GM18511 (cell line): ENCODE measurements around the gene SMTN.
"Not testable (repeated sequence)": the region's sequence is repeated elsewhere in the genome, so short reads cannot be mapped to it uniquely, and the experiment has no call there.

Experiments used
- ATAC-seq: cut with Tn5 transposase; IDR thresholded peaks from one replicate; pipeline ENCODE4 v1.9.1; 2021; ENCODE audit warnings: mild to moderate bottlenecking, moderate library complexity; ENCODE audit not compliant: unreplicated experiment

Gene SMTN

GRCh38 chr22:31103111-31103510 is 22.0 kb downstream of the SMTN start:
- no peak for ATAC-seq

DNA sequence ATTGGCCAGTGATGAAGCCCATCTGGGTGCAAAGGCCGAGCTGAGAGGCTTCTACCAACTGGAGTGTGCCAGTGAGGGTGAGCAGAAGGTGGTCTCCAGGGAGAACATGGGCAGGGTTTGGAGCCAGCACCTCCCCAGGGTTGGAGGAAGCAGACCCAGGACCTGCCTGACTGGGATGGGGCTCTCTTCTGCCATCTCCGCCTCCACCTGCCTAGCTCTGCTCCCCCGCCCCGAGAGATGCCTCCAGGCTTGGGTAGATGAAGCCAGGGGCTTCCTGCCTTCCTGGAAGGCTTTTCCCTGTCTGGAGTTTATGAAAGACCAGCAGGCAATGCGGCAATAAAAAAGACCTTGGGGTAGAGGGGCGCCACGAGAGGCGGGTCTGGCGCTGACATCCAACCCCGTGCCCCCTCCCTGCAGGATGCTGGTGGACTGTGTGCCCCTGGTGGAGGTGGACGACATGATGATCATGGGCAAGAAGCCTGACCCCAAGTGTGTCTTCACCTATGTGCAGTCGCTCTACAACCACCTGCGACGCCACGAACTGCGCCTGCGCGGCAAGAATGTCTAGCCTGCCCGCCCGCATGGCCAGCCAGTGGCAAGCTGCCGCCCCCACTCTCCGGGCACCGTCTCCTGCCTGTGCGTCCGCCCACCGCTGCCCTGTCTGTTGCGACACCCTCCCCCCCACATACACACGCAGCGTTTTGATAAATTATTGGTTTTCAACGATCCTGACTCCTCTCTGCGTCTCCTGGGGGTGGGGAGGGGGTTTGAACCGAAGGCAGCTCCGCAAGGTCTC is 23.0 kb downstream of the SMTN start:
- ATAC-seq: no peak

GRCh38 chr22:31104869-31105268 is 23.8 kb downstream of the SMTN start:
- no peak for ATAC-seq

- ATAC-seq: no peak
Observed at GRCh38 chr22:31105282-31105929, 24.3 kb downstream of the SMTN start.

GRCh38 chr22:31106001-31106571 is 25.0 kb downstream of the SMTN start:
- no peak for ATAC-seq

- no peak for ATAC-seq
Observed at GRCh38 chr22:31106731-31107177, 25.6 kb downstream of the SMTN start.

- peak; percentile 87 for ATAC-seq
Observed at GRCh38 chr22:31107178-31107893, 26.2 kb downstream of the SMTN start, which contains the start of gene SELENOM. Gene SELENOM (minus strand): TSS chr22:31107568. CDS start chr22:31107505, 63 bp downstream.

GRCh38 chr22:31107894-31108218 is 26.7 kb downstream of the SMTN start:
- ATAC-seq: peak; percentile 41

DNA sequence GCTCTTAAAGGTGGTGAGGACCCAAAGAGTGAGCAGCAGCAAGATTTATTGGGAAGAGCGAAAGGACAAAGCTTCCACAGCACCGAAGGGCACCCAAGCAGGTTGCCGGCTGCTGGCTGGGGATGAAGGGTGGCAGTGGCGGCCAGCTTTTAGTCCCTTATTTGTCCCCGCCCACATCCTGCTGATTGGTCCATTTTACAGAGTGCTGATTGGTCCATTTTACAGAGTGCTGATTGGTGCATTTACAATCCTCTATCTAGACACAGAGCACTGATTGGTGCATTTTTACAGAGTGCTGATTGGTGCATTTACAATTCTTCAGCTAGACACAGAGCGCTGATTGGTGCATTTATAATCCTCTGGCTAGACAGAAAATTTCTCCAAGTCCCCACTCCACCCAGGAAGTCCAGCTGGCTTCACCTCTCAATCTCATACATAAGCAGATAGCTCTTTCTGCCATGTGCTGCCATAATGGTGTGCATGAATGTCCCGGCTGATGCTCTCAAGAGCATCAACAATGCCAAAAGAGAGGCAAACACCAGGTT is 31.5 kb downstream of the SMTN start:
- not testable (repeated sequence) for ATAC-seq

GRCh38 chr22:31118046-31118820 is 37.1 kb downstream of the SMTN start:
- no peak for ATAC-seq

DNA sequence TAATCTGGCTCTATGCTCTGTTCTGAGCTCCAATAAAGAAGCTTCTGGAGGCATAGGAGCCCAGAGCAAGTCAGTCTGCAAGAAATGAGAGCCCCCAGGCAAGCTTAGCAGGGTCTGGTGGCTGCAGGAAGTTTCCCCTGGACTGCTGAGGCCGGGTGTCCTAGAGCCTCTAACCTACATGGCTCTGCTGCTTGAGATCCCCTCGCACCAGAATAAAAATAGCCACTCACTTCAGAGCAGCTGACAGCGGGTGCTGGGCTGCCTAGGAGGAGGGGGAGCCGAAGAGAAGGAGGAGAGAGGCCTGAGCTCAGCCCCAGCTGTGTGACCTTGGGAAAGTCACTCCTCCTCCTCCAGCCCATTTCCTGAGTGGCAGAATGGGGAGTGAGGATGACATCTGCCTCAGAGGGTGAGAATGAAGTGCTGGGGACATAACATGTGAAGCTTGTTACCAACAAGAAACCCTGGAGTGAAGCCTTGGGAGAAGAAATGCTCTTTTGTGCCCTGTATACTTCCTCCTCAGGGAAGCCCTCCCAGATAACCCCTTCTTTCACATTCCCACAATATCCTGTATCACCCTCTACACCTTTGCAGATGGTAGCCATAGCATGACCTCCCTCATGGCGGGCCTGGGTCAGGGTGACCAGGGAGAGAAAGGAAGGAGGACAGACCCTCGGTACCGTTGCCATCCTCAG is 38.1 kb downstream of the SMTN start:
- ATAC-seq: no peak

DNA sequence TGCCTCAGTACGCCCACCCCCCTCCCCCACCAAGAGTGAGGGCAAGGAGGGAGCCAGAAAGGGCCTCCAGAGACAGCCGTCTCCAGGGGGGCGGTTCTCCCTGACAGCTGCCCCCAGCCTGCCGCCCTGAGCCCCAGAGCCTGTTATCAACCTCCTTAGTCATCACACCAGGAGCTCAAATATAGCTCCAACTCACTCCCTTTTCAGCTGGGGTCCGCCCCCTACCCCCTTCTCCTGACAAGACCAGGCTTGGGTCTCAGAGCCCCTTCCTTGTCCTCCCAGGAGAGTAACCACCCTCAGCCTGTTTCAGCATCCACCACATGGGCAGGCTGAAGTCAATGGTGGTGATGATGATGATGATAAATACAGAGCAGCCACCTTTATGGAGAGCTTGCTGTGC is 39.1 kb downstream of the SMTN start:
- ATAC-seq: no peak

DNA sequence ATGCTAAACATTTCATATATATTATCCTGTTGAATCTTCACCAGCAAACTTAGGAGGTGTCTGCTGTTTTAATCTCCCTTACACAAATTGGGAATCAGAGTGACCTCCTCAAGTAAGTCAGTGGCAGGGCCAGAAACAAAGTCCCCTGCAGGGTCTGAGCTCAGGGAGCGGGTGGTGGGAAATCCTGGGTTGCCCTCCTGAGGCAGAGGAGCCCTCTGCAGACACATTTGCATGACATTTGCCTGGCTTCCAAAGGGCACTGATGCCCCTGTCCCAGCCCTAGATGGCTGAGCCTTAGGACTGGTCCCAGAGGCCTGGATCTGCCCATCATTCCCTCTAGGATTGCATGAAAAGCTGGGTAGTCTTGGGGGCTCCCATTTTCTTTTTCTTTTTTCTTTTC is 39.5 kb downstream of the SMTN start:
- no peak for ATAC-seq

- ATAC-seq: no peak
Observed at GRCh38 chr22:31121403-31121802, 40.3 kb downstream of the SMTN start.

DNA sequence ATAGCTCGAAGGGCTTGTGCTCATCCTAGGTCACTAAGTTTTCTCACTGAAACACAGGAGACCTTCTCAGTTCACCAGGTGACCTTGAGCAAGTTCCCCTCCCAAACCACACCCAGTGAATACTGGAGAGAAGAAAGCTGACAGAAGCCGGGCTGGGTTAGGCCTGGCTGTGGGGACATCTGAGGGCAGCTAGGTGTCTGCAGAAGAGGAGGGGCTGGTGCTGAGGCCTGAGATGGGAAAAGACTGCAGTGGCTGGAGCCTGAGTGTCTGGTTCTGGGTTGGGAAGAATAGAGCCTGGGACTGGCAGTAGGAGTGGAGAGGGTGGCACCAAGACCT is 41.0 kb downstream of the SMTN start:
- ATAC-seq: no peak

GRCh38 chr22:31122532-31123291 is 41.6 kb downstream of the SMTN start, which contains the start of gene INPP5J:
Gene INPP5J (plus strand): TSS chr22:31122966. CDS start chr22:31123015, 49 bp downstream.
- ATAC-seq: no peak

- ATAC-seq: no peak
Observed at GRCh38 chr22:31123292-31123602, 42.1 kb downstream of the SMTN start.

DNA sequence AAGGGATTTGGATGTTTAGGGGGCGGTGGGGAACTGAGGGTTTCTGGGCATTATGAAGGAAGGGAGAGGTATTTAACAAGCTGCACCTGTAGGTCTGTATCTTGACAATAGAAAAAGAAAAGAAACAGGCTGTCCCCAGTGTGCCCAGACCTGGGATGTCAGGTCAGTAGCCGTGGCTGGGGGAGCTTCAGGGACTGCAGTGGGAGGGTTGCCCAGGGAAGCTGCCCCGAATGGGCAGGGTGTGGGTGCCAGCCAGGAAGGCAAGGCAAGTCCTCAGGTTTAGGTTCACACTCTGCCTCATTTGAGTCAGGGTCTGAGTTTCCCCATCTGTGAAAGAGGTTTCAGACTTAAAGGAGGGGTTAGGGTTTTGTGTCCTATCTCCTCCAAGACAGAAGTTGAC is 43.2 kb downstream of the SMTN start:
- no peak for ATAC-seq

DNA sequence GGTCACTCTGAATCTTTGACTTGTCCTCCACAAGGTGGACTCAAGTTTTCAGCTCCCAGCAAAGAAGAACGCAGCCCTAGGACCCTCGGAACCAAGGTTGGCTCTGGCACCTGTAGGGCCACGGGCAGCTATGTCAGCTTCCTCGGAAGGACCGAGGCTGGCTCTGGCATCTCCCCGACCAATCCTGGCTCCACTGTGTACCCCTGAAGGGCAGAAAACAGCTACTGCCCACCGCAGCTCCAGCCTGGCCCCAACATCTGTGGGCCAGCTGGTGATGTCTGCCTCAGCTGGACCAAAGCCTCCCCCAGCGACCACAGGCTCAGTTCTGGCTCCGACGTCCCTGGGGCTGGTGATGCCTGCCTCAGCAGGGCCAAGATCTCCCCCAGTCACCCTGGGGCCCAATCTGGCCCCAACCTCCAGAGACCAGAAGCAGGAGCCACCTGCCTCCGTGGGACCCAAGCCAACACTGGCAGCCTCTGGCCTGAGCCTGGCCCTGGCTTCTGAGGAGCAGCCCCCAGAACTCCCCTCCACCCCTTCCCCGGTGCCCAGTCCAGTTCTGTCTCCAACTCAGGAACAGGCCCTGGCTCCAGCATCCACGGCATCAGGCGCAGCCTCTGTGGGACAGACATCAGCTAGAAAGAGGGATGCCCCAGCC is 43.8 kb downstream of the SMTN start:
- ATAC-seq: no peak
